ENCODE measurements around the gene ENTPD1.
"Not testable (repeated sequence)": the region's sequence is repeated elsewhere in the genome, so short reads cannot be mapped to it uniquely, and the experiment has no call there.

Gene ENTPD1

GRCh38 chr10:95867866-95868265, 111.9 kb downstream of the ENTPD1 start:
- Histone ChIP-seq H4K20me1 (ENCODE audit: insufficient read depth, low read length) (no peaks in the 10 kb centered on the region), H3K4me3 (ENCODE audit: low read length) (no peak overlapping the region), H3K79me2 (ENCODE audit: low read length) (no peaks in the 10 kb centered on the region), H3K27me3 (ENCODE audit: low read depth, low read length) (no peaks in the 10 kb centered on the region), H3K9ac (ENCODE audit: low read length) (no peak overlapping the region), H3K9me3 (ENCODE audit: insufficient read depth, low read length) (no peaks in the 10 kb centered on the region), H3K4me1 (ENCODE audit: low read length) (peaks cover 16% of the 10 kb centered on the region), H3K27ac (ENCODE audit: low read length) (no peak overlapping the region), H2AFZ (ENCODE audit: low read depth, low read length) (no peak overlapping the region), H3K4me2 (ENCODE audit: low read length) (no peak overlapping the region), H3K36me3 (replicated peaks; ENCODE audit: low read depth, low read length) (peaks cover 19% of the 10 kb centered on the region)
- TF ChIP-seq EZH2phosphoT487 (IDR thresholded peaks at IDR 0.05; ENCODE audit: low read depth) (no peak), CTCF (IDR thresholded peaks at IDR 0.05; ENCODE audit: low read depth, low read length) (no peak)

- Histone ChIP-seq H3K27ac (ENCODE audit: low read length) (no peak overlapping the region), H3K79me2 (ENCODE audit: low read length) (no peaks in the 10 kb centered on the region), H3K36me3 (replicated peaks; ENCODE audit: low read depth, low read length) (peaks cover 27% of the 10 kb centered on the region), H2AFZ (ENCODE audit: low read depth, low read length) (no peak overlapping the region), H3K9ac (ENCODE audit: low read length) (no peak overlapping the region), H3K4me2 (ENCODE audit: low read length) (no peak overlapping the region), H4K20me1 (ENCODE audit: insufficient read depth, low read length) (no peaks in the 10 kb centered on the region), H3K4me1 (ENCODE audit: low read length) (peaks cover 2% of the 10 kb centered on the region), H3K27me3 (ENCODE audit: low read depth, low read length) (no peaks in the 10 kb centered on the region), H3K9me3 (ENCODE audit: insufficient read depth, low read length) (no peaks in the 10 kb centered on the region), H3K4me3 (ENCODE audit: low read length) (no peak overlapping the region)
- TF ChIP-seq CTCF (IDR thresholded peaks at IDR 0.05; ENCODE audit: low read depth, low read length) (no peak), EZH2phosphoT487 (IDR thresholded peaks at IDR 0.05; ENCODE audit: low read depth) (no peak)
Measured at GRCh38 chr10:95872158-95872711, 116.3 kb downstream of the ENTPD1 start.

- Histone ChIP-seq H3K79me2 (ENCODE audit: low read length) (no peaks in the 10 kb centered on the region), H4K20me1 (ENCODE audit: insufficient read depth, low read length) (no peaks in the 10 kb centered on the region), H3K27ac (ENCODE audit: low read length) (no peak overlapping the region), H3K9me3 (ENCODE audit: insufficient read depth, low read length) (no peaks in the 10 kb centered on the region), H3K9ac (ENCODE audit: low read length) (no peak overlapping the region), H3K36me3 (replicated peaks; ENCODE audit: low read depth, low read length) (peaks cover 24% of the 10 kb centered on the region), H3K27me3 (ENCODE audit: low read depth, low read length) (no peaks in the 10 kb centered on the region), H3K4me3 (ENCODE audit: low read length) (no peak overlapping the region), H2AFZ (ENCODE audit: low read depth, low read length) (no peak overlapping the region), H3K4me2 (ENCODE audit: low read length) (no peak overlapping the region), H3K4me1 (ENCODE audit: low read length) (peaks cover 11% of the 10 kb centered on the region)
- TF ChIP-seq EZH2phosphoT487 (IDR thresholded peaks at IDR 0.05; ENCODE audit: low read depth) (no peak), CTCF (IDR thresholded peaks at IDR 0.05; ENCODE audit: low read depth, low read length) (no peak)
Measured at GRCh38 chr10:95873139-95873538, 117.2 kb downstream of the ENTPD1 start.

GRCh38 chr10:95873651-95874050, 117.7 kb downstream of the ENTPD1 start:
- H3K4me1 ChIP-seq (ENCODE audit: low read length): peaks cover 15% of the 10 kb centered on the region

GRCh38 chr10:95874783-95875182, 118.8 kb downstream of the ENTPD1 start:
- H3K27me3 ChIP-seq (ENCODE audit: low read depth, low read length); H4K20me1 ChIP-seq (ENCODE audit: insufficient read depth, low read length); H3K79me2 ChIP-seq (ENCODE audit: low read length); H2AFZ ChIP-seq (ENCODE audit: low read depth, low read length); H3K27ac ChIP-seq (ENCODE audit: low read length); H3K9me3 ChIP-seq (ENCODE audit: insufficient read depth, low read length); H3K9ac ChIP-seq (ENCODE audit: low read length); H3K4me3 ChIP-seq (ENCODE audit: low read length); H3K4me2 ChIP-seq (ENCODE audit: low read length): not testable (repeated sequence)
- peaks cover 15% of the 10 kb centered on the region for H3K4me1 ChIP-seq (ENCODE audit: low read length)
- peaks cover 24% of the 10 kb centered on the region for H3K36me3 ChIP-seq (replicated peaks; ENCODE audit: low read depth, low read length)

More at GRCh38 chr10:95873651-95874050, 117.7 kb downstream of the ENTPD1 start:
- Histone ChIP-seq H3K4me2 (ENCODE audit: low read length) (no peak overlapping the region), H3K9ac (ENCODE audit: low read length) (no peak overlapping the region), H3K4me3 (ENCODE audit: low read length) (no peak overlapping the region), H3K36me3 (replicated peaks; ENCODE audit: low read depth, low read length) (peaks cover 24% of the 10 kb centered on the region), H4K20me1 (ENCODE audit: insufficient read depth, low read length) (no peaks in the 10 kb centered on the region), H3K79me2 (ENCODE audit: low read length) (no peaks in the 10 kb centered on the region), H3K27ac (ENCODE audit: low read length) (no peak overlapping the region), H3K27me3 (ENCODE audit: low read depth, low read length) (no peaks in the 10 kb centered on the region), H3K9me3 (ENCODE audit: insufficient read depth, low read length) (no peaks in the 10 kb centered on the region), H2AFZ (ENCODE audit: low read depth, low read length) (no peak overlapping the region)
- no peak for TF ChIP-seq EZH2phosphoT487 (IDR thresholded peaks at IDR 0.05; ENCODE audit: low read depth)
- TF ChIP-seq CTCF (IDR thresholded peaks at IDR 0.05; ENCODE audit: low read depth, low read length): no peak
